ENCODE measurements around the gene CYP2B6.
"Not testable (repeated sequence)": the region's sequence is repeated elsewhere in the genome, so short reads cannot be mapped to it uniquely, and the experiment has no call there.

The CYP2B6 gene

DNA sequence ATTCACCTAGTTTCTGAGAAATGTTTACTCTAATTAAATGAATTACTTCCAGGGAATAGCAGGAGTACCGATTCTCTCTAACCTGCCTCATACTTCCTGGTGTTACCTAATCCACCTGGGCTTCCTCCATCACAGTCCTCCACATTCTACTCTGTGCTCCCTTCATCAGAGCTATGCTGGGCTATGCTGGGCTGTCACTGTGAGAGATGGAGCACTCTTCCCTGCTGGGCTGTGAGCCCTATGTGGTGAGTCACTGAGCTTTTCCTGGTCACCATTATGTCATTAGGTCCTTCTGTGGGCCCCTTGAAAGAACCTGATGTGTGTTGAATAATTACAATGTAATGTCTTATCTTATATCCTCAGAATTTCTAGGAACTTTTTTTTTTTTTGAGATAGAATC, 54.0 kb downstream of the CYP2B6 start:
- DNase-seq: not testable (repeated sequence)

DNA sequence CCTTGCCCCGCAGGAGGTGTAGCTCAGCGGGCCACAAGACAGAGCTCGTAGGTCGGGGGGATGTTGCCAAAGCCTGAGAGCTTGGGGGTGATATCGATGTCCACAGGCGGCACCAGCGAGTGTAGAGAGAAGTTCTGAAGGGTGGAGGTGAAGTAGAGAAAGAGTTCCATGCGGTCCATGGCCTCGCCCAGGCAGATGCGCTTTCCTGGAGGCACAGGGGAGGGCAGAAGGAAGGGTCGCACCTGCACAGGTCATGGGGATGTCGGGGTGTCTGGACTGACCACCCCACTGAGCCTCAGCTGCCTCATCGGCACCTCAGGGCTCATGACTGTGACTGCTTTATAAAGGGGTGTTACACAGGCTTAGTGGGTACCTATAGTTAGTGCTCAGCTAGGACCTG, 59.3 kb downstream of the CYP2B6 start:
- DNase-seq: no peak

DNA sequence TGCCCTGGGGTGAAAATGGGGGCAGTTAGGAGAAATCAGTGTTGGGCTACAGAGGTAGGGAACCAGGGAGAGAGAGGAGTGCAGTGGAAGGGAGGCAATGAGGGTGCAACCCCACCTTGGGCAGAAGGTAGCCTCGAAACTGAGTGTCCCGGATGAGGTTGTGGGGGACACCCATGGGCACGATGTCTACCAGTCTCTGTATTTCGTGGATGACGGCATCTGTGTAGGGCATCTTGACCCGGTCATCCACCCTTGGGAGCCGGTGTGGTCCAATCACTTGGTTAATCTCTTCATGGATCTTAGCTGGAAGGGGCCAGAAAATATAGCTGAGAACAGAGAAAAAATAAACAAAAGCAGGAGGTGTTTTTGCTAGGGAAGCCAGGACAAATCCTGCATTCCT, 61.1 kb downstream of the CYP2B6 start:
- not testable (repeated sequence) for DNase-seq

DNA sequence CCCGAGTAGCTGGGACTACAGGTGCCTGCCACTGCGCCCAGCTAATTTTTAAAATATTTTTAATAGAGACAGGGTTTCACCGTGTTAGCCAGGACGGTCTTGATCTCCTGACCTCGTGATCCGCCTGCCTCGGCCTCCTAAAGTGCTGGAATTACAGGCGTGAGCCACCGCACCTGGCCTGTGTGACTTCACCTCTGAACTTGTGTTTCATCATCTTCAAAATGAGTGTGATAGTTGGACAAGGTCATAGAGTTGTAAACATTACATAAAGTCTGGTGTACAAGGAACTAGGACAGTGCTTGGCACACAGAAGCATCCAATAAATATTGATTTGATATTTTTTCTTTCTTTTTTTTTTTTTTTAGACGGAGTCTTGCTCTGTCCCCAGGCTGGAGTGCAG, 62.2 kb downstream of the CYP2B6 start:
- not testable (repeated sequence) for DNase-seq

DNA sequence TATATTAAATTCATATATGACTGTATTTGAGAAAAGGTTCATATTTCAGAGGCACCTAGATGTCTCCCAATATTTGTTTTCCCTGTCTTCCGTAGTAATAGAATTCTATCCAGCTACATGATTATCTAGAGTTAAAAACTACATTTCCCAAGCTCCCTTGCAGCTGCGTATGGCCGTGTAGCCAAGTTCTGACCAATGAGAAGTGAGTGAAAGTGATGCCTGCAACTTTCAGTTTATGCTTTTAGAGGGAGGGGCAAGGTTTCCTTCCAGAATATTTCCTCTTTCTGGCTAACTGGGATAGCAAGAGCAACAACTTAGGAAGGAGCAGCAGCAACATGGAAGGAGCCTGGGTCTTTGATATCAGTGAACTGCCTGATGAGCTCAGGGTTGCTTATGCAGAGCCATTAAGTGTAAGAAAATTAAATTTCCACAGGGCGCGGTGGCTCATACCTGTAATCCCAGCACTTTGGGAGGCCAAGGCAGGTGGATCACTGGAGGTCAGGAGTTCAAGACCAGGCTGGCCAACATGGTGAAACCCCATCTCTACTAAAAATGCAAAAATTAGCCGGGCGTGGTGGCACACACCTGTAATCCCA, 74.0 kb downstream of the CYP2B6 start:
- DNase-seq: no peak

All from CD4-positive, alpha-beta T cell treated with Interleukin-17A for 4 hours (primary cell).